HG03342 (cell line): ENCODE results near the gene PLOD1.
A peak's percentile ranks its signal among the peaks of the same experiment; 100 is the strongest.
"Not testable (repeated sequence)": the region's sequence is repeated elsewhere in the genome, so short reads cannot be mapped to it uniquely, and the experiment has no call there.

Experiments used
- ATAC-seq: cut with Tn5 transposase; IDR thresholded peaks from one replicate; pipeline ENCODE4 v1.9.1; 2021; ENCODE audit warnings: mild to moderate bottlenecking, moderate library complexity; ENCODE audit not compliant: unreplicated experiment

Gene PLOD1

DNA sequence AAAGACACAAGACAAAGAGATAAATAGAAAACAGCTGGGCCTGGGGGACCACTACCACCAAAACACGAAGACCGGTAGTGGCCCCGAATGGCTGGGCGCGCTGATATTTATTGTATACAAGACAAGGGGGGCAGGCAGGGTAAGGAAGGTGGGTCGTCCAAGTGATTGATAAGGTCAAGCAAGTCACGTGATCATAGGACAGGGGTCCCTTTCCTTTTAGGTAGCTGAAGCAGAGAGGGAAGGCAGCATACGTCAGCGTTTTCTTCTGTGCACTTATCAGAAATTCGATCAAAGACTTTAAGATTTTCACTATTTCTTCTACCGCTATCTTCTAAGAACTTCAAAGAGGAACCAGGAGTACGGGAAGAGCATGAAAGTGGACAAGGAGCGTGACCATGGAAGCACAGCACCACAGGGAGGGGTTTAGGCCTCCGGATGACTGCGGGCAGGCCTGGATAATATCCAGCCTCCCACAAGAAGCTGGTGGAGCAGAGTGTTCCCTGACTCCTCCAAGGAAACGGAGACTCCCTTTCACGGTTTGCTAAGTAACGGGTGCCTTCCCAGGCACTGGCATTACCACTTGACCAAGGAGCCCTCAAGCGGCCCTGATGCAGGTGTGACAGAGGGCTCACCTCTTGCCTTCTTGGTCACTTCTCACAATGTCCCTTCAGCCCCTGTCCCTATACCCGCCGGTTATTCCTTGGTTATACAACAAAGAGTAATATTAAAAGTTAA, 21.9 kb upstream of the PLOD1 start:
- ATAC-seq = not testable (repeated sequence)

- no peak for ATAC-seq
These were observed 21.2 kb upstream of the PLOD1 start for GRCh38 chr1:11913291-11913690.

DNA sequence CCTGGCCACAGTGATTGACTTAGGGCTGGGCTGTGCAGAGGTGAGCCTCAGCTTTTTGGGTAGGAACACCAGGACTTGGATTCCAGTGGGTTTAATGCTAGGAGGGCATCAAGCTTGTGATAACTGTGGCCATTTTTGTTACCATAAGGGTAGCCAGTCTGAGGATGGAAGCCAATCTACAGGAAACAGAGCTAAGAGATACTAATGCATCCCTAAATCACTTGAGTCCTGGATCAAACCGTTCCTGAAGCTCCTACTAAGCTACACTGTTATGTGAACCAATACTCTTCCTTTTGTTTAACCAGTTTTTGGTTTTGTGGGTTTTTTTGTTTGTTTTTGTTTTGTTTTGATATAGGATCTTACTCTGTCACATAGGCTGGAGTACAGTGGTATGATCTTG, 20.5 kb upstream of the PLOD1 start:
- ATAC-seq = no peak

- ATAC-seq = no peak
These were observed 15.6 kb upstream of the PLOD1 start for GRCh38 chr1:11918799-11919519.

DNA sequence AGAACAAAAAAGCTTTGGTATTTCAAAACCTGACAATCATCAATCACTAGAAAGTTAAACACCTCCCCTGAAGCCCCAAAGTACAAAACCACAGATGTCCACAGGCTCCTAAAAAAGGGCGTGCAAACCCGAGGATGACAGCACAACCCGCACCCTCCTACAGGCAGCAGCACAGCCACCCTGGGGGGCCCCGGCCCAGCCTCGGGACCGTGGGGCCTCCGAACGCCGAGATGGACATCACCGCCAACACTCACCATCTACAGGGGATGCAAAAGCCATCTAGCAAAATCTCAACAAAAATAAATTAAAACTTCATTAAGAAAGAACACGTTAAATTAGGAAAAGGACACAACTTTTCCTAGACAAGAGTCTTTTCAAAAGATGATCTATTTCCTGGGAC, 14.9 kb upstream of the PLOD1 start:
- ATAC-seq = no peak

DNA sequence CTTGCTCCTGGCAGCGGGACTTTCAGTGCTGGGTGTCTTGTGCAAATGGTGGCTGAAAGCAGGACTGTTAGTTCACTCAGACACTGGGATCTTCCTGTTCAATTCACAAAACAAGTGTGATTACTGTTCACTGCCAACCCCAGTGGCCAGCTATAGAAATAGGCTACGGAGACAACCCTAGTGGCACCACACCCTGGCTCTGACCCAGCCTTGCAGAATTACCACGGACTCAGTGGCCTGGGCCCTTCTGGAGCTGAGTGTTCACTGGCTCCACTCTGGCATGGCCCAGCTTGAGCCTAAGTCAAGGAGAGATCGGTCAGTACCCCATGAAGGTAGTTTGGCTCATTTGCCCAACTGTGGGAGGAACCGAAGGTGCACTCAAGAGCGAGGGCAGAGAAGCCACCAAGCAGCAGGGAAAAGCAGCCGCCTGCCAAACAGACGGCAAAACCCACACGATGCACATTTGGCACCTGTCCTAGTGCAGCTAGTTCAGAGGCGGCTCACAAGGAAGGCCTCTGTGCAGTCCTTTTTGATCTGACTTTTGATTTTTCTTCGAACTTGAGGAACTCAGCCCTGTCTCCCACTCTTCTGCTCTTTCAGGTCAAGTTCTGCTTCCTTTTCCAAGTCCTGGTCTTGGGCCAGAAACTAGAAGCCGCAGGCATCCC, 14.1 kb upstream of the PLOD1 start:
- no peak for ATAC-seq

- ATAC-seq = no peak
These were observed 13.5 kb upstream of the PLOD1 start for GRCh38 chr1:11921022-11921421.

DNA sequence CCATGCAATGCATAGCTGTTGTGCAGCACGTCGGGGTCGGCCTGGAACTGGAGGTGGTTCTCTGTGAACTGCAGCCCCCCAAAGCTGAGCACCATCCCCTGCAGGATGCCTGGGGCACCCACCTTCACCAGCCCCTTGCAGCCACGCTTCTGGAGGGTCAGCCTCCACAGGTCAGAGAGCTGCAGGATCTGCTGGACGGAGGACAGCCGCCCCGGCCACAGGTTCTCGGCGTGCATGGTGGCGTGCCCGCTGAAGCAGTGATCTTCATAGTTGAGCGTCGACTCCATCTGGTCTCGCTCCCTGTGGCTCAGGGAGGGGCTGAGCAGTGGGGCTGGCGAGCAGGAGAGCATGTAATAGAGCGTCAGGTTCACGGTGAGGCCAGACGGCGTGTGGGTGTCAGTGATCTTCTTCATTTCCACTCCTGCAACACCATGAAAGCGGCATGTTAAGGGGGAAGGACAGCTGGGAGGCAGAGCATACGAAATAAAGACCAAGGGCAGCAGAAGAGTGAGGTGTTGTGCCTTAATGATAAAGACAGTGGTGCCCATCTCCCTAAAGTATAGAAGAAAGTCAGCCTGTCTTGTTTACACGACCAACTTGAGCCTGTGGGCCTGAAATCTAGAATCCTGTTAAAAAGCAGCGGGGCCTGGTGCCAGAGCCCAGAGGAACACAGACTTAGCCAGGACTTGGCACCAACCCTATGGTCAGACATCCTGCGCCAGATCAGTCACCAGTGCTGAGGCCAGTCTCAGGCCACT, 11.3 kb upstream of the PLOD1 start:
- ATAC-seq = no peak

DNA sequence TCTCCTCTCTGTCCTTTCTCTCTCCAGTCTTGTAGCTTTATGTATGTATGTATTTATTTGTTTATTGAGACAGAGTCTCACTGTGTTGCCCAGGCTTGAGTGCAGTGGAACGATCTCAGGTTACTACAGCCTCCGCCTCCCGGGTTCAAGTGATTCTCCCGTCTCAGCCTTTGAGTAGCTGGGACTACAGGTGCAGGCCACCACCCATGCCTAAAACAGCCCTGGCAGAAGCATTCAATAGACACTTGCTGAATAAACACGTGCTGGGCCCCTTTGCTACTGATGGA, 10.7 kb upstream of the PLOD1 start:
- ATAC-seq = no peak

DNA sequence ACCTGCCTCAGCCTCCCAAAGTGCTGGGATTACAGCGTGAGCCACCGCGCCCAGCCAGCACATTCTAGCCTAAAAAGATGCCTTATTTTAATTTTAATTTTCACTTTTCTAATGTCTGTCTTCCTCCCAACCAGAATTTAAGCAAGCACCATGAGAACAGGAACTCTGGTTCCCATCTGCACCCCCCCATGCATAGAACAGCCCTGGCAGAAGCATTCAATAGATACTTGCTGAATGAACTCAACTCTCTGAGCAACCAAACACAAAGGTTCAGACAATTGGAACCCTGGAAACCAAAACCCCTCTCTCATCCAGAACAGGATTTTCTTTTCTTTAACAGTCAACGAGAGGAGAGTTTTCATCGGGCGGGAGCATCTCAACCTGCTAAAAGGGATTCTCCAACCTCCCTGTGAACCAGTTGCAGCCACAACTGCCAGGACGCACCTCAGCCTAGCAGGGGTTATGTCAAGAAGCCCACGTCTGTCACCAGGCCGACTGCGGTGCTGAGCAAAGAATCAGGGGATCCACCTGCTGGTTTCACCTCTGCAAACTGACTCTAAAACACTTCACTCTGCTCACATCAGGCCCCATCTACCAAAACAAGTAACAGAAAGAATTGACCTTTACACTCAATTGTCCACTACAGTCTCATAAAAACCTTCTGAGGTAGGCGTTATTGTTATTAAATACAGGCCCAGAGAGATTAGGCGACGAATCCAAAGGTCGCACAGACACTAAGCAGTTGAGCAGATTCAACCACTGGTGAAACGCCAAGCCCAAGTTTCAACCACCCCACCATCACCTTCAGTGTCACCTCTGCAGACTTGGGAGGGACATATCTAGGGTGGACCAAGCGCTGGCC, 10.0 kb upstream of the PLOD1 start:
- no peak for ATAC-seq

DNA sequence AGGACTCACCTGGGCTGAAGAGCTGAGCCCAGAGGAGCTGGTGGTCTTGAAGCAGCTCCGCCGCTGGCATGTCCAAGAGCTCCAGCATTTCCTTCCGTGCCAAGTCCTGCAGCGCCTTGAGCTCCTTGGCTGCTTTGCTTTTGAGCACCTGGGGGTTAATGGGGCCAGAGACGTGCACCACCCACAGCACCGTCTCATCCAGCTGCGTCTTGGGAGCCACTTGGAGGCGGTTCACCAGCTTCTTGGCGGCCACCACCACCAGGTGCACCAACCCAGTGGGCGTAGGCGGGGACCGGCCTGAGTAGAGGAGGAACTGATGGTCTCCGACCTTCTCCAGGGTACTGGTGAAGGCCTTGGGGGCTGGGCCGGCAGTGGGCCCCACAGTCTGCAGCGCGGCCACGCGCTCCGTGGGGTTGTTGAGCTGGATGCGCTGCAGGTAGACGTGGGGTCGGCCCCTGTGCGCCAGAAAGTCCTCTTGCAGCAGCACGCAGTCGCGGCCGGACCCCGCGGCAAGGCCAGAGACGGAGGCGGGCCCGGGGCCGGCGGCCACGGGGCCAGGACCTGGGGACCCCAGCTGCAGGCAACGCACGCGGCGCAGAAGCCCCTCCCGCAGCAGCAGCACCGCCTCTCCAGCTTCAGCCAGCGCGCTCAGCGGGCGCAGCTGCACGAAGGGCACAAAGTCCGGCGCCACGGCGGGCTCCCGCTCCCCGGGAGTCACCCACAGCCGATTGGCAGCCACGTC, 9.2 kb upstream of the PLOD1 start:
- peak; percentile 10 for ATAC-seq

GRCh38 chr1:11925938-11926292, 8.6 kb upstream of the PLOD1 start:
- ATAC-seq = peak; percentile 17

- ATAC-seq = no peak
These were observed 6.5 kb upstream of the PLOD1 start for GRCh38 chr1:11927866-11928592.

GRCh38 chr1:11929849-11930248, 4.7 kb upstream of the PLOD1 start:
- ATAC-seq = no peak

GRCh38 chr1:11930571-11931445, 3.7 kb upstream of the PLOD1 start:
- no peak for ATAC-seq

- ATAC-seq = no peak
These were observed 2.7 kb upstream of the PLOD1 start for GRCh38 chr1:11931845-11932244.

GRCh38 chr1:11935057-11935412, 518 bp downstream of the PLOD1 start:
- ATAC-seq = no peak

- not testable (repeated sequence) for ATAC-seq
These were observed 1.2 kb downstream of the PLOD1 start for GRCh38 chr1:11935733-11936132.
